Osteocyte (in vitro differentiated cells): ENCODE results near the gene CRISP1. TPM values are rescaled to one million over a fixed set of nuclear protein-coding genes. Genes with fewer than 3 reads are reported as not detected.

ENCODE experiments used
- DNase-seq: peaks from one replicate; pipeline ENCODE4 v3.0.0; 2021; ENCODE audit warnings: mixed read lengths; ENCODE audit not compliant: unreplicated experiment; ENCODE audit errors: extremely low spot score
- H3K27ac Mint-ChIP-seq: one replicate; pipeline ENCODE4 v1.8.0; 2021; ENCODE audit warnings: mild to moderate bottlenecking, mixed read lengths; ENCODE audit not compliant: unreplicated experiment
- H3K27me3 Mint-ChIP-seq: one replicate; pipeline ENCODE4 v1.8.0; 2021; ENCODE audit warnings: mixed read lengths; ENCODE audit not compliant: unreplicated experiment
- H3K36me3 Mint-ChIP-seq: one replicate; pipeline ENCODE4 v1.8.0; 2021; ENCODE audit warnings: mixed read lengths; ENCODE audit not compliant: unreplicated experiment
- H3K4me1 Mint-ChIP-seq: one replicate; pipeline ENCODE4 v1.8.0; 2021; ENCODE audit warnings: mixed read lengths; ENCODE audit not compliant: unreplicated experiment
- H3K4me3 Mint-ChIP-seq: one replicate; pipeline ENCODE4 v1.8.0; 2021; ENCODE audit warnings: mild to moderate bottlenecking, moderate library complexity, mixed read lengths; ENCODE audit not compliant: unreplicated experiment
- H3K9me3 Mint-ChIP-seq: one replicate; pipeline ENCODE4 v1.8.0; 2021; ENCODE audit warnings: mixed read lengths; ENCODE audit not compliant: unreplicated experiment
- long read RNA-seq: library from polyadenylated mRNA; unstranded; transcript quantifications from one replicate; pipeline ENCODE4 v2.0.0, GENCODE V29; 2021
- total RNA-seq: library from RNA; stranded (reverse); gene quantifications from 2 replicates; pipeline ENCODE4 v1.2.1, GENCODE V29; 2021
- TF ChIP-seq, protein P1 (sequence below): fragments of 200-600 bp; sonication (generic); IDR thresholded peaks from 2 replicates; pipeline ENCODE4 v1.5.0; 2021; ENCODE audit warnings: antibody characterized with exemption, mild to moderate bottlenecking, moderate library complexity

CRISP1 gene
- not detected in 2 replicates for total RNA-seq
- long read RNA-seq: 0 reads

DNA sequence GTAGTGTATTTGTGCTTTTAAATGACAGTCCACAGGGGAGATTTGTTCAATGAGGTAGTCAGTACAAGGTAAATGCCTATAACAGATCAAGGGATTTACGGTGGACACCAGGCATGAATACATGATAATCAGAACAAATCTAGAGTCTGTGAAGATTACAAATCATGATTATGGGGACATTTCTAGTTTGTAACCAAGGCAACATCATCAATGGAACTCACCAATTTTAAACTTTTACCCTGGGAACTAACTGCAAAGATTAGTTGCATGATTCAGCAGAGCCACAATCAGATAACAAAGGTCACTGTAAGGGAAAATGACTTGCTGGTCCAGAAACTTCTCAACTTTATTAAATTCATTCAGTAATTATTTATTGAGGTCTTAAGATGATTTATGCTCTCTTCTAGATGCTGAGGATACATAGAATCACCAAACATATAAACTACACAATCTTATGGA lies at the start of gene CRISP1:
TSS of gene CRISP1 (minus strand) at position 51 of the 459 bp plus-strand sequence. CDS start 9,135 bp downstream, outside the sequence.
- TF ChIP-seq, protein P1, sequence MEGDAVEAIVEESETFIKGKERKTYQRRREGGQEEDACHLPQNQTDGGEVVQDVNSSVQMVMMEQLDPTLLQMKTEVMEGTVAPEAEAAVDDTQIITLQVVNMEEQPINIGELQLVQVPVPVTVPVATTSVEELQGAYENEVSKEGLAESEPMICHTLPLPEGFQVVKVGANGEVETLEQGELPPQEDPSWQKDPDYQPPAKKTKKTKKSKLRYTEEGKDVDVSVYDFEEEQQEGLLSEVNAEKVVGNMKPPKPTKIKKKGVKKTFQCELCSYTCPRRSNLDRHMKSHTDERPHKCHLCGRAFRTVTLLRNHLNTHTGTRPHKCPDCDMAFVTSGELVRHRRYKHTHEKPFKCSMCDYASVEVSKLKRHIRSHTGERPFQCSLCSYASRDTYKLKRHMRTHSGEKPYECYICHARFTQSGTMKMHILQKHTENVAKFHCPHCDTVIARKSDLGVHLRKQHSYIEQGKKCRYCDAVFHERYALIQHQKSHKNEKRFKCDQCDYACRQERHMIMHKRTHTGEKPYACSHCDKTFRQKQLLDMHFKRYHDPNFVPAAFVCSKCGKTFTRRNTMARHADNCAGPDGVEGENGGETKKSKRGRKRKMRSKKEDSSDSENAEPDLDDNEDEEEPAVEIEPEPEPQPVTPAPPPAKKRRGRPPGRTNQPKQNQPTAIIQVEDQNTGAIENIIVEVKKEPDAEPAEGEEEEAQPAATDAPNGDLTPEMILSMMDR: no peak
- no peaks in the 10 kb centered on the region for H3K36me3 Mint-ChIP-seq

DNA sequence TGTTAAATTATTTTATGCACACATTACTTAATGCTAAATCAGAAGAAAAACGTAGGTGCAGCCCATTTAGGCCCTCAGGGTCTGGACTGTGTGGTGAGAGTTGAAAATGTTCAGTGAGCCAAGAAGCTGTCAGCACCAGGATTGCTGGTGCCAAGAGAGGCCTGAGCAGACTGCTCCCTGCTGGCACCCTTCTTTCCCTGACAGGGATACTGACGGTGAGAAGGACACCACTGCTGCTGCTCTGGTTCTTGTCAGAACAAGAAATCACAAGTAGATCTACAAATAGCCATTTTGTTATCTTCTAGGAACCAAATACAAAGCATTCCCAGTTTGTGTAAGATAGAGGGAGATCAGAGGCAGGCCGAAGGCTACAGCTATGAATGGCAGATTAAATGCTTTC lies 48.7 kb upstream of the CRISP1 start:
- Mint-ChIP-seq H3K4me3 (no peak overlapping the region), H3K4me1 (no peaks in the 10 kb centered on the region), H3K36me3 (no peaks in the 10 kb centered on the region), H3K27me3 (no peaks in the 10 kb centered on the region), H3K9me3 (no peaks in the 10 kb centered on the region), H3K27ac (no peak overlapping the region)
- DNase-seq: no peak
- TF ChIP-seq, protein P1: no peak

More for the DNA sequence above, at the start of gene CRISP1:
- Mint-ChIP-seq H3K4me3 (no peak within 1 kb of the TSS), H3K27ac (no peak within 1 kb of the TSS), H3K27me3 (no peaks in the 10 kb centered on the region), H3K4me1 (no peaks in the 10 kb centered on the region), H3K9me3 (peaks cover 5% of the 10 kb centered on the region)
- DNase-seq: no peak

DNA sequence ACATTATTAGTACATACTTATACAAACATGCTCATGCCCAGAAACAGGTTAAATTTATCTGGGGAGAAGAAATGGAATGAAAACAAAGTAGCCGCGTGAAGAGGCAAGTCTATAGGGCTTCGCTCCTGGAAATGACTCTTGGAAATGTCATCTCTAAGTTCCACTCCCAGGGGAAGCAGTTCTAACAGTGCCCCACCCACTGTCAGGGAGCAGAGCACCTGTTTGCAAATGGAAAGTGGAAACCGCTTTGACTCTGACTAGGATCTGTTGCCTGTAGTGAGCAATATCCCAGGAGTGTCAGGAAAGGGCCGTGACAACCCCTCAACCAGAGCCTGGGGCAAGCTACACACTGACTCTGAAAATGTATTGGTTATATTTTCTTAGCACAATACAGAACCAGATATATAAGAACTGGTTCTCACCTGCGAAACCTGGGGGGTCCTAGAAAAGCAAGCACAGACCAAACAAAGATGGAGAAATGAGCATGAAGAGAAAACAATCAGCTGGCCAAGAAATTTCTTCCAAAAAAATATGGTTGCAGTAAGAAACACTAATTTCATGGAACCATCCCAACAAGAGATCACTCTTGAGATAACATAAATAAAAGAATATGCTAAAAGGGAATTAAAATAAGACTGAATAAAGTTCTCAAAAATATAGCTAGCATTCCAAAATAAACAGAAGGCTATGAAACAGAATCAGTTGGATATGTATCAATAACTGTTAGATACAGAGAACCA lies 47.5 kb upstream of the CRISP1 start:
- H3K27me3 Mint-ChIP-seq: no peaks in the 10 kb centered on the region
- H3K27ac Mint-ChIP-seq: no peak overlapping the region
- no peak for DNase-seq
- TF ChIP-seq, protein P1: no peak
- H3K9me3 Mint-ChIP-seq: no peaks in the 10 kb centered on the region
- H3K4me3 Mint-ChIP-seq: no peak overlapping the region
- no peaks in the 10 kb centered on the region for H3K4me1 Mint-ChIP-seq
- no peaks in the 10 kb centered on the region for H3K36me3 Mint-ChIP-seq

DNA sequence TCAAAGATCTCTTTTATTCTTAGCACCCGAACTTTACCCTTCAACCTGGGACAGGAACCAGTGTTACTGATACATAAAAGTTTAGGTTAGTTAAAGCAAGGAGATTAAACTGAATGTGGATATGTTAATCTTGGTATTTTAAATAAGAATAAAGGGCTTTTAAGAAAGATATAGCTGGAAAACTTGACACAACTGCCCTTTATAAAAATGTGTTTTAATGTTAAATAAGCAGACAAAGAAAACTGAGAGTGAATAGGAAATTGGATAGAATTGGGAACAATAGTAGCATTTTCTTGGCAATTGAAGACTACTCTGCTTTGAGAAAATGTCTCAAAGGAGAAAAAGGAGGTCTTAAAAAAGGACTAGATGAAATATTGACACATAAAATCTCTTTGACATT lies 45.9 kb upstream of the CRISP1 start:
- H3K27me3 Mint-ChIP-seq: no peaks in the 10 kb centered on the region

GRCh38 chr6:49911252-49911651 lies 44.9 kb upstream of the CRISP1 start:
- no peaks in the 10 kb centered on the region for H3K27me3 Mint-ChIP-seq
- H3K4me3 Mint-ChIP-seq: no peak overlapping the region
- no peaks in the 10 kb centered on the region for H3K4me1 Mint-ChIP-seq
- DNase-seq: no peak
- TF ChIP-seq, protein P1: no peak
- no peak overlapping the region for H3K27ac Mint-ChIP-seq
- no peaks in the 10 kb centered on the region for H3K9me3 Mint-ChIP-seq
- no peaks in the 10 kb centered on the region for H3K36me3 Mint-ChIP-seq

More for the DNA sequence above, 45.9 kb upstream of the CRISP1 start:
- H3K9me3 Mint-ChIP-seq: no peaks in the 10 kb centered on the region
- H3K4me1 Mint-ChIP-seq: no peaks in the 10 kb centered on the region
- DNase-seq: no peak
- no peaks in the 10 kb centered on the region for H3K36me3 Mint-ChIP-seq
- TF ChIP-seq, protein P1: no peak
- no peak overlapping the region for H3K4me3 Mint-ChIP-seq
- no peak overlapping the region for H3K27ac Mint-ChIP-seq
